GM12891 (cell line): Measurements from ENCODE around the gene MRPL55.

Source experiments
- POLR2A ChIP-seq: IDR thresholded peaks from 2 replicates; pipeline ENCODE4 v1.6.1; 2011; ENCODE audit warnings: low read depth, low read length, control low read depth
- POLR2AphosphoS5 ChIP-seq: IDR thresholded peaks from 2 replicates; pipeline ENCODE4 v1.6.1; 2011; ENCODE audit warnings: low read depth, low read length, control low read depth
- SPI1 ChIP-seq: IDR thresholded peaks from 2 replicates; pipeline ENCODE4 v1.6.1; 2011; ENCODE audit warnings: low read depth, low read length, control low read depth
- TAF1 ChIP-seq: IDR thresholded peaks from 2 replicates; pipeline ENCODE4 v1.6.1; 2011; ENCODE audit warnings: low read depth, low read length, control low read depth

GRCh38 chr1:228072658-228073043, 36.4 kb downstream of the MRPL55 start:
- no peak for TF ChIP-seq POLR2A
- no peak for TF ChIP-seq TAF1
- no peak for TF ChIP-seq POLR2AphosphoS5
- no peak for TF ChIP-seq SPI1
